ENCODE results near the gene PDE9A.

Gene PDE9A

DNA sequence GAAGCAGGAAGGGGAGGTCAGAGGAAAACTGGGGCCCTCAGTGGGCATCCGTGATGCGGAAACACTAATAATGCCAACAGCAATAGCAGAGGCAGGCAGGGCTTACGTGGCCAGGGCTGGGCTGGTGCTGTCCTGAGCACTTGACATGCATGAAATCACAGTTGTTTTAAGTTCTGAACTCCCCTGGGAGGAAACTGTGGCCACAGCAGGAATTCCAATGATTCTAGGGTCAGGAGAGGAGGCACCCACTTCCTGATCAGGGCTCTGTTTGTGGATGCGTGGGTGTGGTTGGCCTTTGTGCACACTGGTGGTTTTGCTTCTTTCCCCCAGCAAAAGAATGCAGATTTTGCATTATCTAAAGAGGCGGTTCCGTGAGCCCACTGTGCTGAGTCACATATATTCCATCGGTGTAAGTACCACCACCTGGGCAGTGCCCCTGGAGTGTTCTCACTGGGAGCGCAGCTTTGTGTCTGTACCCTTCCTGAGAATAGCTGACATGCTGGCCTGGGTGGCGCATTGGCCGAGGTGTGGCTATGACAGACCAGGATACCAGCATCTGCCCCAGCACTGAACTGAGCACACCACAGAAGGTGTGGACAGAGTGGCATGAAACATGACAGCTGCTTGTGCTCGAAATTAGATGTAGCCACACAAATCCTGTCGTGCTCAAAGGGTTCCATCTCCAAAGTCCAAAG lies 71.0 kb downstream of the PDE9A start:
- Histone ChIP-seq H3K9ac (ENCODE audit: low read depth, low read length) (no peak overlapping the region), H3K4me3 (ENCODE audit: low read depth in 1 of 2, low read length in 2 of 2) (no peak overlapping the region), H4K20me1 (ENCODE audit: insufficient read depth, low read length) (no peaks in the 10 kb centered on the region), H2AFZ (ENCODE audit: low read depth, low read length) (no peak overlapping the region), H3K9me3 (ENCODE audit: insufficient read depth, low read length, severe bottlenecking) (no peaks in the 10 kb centered on the region), H3K36me3 (ENCODE audit: insufficient read depth, low read length) (no peaks in the 10 kb centered on the region), H3K27me3 (ENCODE audit: insufficient read depth, low read length, poor library complexity) (no peaks in the 10 kb centered on the region), H3K27ac (ENCODE audit: low read length) (no peak overlapping the region), H3K79me2 (ENCODE audit: insufficient read depth, low read length) (no peaks in the 10 kb centered on the region), H3K4me2 (ENCODE audit: insufficient read depth, low read length) (no peak overlapping the region), H3K4me1 (ENCODE audit: insufficient read depth, low read length) (no peaks in the 10 kb centered on the region)
- ATAC-seq (ENCODE audit: insufficient read depth, low read depth) (no peak; the same call in 2 of the 3 replicates), DNase-seq (no peak)
- TF ChIP-seq EZH2 (IDR thresholded peaks at IDR 0.05; ENCODE audit: borderline replicate concordance, low read depth, low read length, severe bottlenecking): no peak
- TF ChIP-seq, protein P1, sequence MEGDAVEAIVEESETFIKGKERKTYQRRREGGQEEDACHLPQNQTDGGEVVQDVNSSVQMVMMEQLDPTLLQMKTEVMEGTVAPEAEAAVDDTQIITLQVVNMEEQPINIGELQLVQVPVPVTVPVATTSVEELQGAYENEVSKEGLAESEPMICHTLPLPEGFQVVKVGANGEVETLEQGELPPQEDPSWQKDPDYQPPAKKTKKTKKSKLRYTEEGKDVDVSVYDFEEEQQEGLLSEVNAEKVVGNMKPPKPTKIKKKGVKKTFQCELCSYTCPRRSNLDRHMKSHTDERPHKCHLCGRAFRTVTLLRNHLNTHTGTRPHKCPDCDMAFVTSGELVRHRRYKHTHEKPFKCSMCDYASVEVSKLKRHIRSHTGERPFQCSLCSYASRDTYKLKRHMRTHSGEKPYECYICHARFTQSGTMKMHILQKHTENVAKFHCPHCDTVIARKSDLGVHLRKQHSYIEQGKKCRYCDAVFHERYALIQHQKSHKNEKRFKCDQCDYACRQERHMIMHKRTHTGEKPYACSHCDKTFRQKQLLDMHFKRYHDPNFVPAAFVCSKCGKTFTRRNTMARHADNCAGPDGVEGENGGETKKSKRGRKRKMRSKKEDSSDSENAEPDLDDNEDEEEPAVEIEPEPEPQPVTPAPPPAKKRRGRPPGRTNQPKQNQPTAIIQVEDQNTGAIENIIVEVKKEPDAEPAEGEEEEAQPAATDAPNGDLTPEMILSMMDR (IDR thresholded peaks at IDR 0.05; ENCODE audit: borderline replicate concordance, extremely low read depth, low read length, poor library complexity, severe bottlenecking): no peak

DNA sequence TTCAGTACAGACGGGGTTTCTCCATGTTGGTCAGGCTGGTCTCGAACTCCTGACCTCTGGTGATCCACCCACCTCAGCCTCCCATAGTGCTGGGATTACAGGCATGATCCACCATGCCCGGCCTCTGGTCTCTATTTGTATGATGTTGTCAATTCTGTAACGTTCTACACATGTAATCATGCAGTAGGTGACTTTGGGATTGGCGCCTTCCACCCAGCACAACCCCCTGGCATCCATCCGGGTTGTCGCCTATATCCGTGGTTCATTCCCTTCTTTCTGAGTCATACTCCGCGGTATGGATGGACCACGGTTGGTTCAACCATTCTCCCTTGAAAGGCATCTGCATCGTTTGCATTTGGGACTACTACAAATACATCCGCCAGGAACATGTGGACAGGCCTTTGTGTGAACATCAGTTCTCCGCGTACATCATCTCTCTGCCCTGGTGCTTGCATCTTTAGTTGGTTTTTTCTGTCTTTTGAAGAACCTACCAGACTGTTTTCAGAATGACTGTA lies 72.1 kb downstream of the PDE9A start:
- Histone ChIP-seq H3K4me3 (ENCODE audit: low read depth in 1 of 2, low read length in 2 of 2) (no peak overlapping the region), H2AFZ (ENCODE audit: low read depth, low read length) (no peak overlapping the region), H3K9ac (ENCODE audit: low read depth, low read length) (no peak overlapping the region), H3K27me3 (ENCODE audit: insufficient read depth, low read length, poor library complexity) (no peaks in the 10 kb centered on the region), H3K9me3 (ENCODE audit: insufficient read depth, low read length, severe bottlenecking) (no peaks in the 10 kb centered on the region), H3K36me3 (ENCODE audit: insufficient read depth, low read length) (no peaks in the 10 kb centered on the region), H3K27ac (ENCODE audit: low read length) (no peak overlapping the region), H4K20me1 (ENCODE audit: insufficient read depth, low read length) (no peaks in the 10 kb centered on the region), H3K4me2 (ENCODE audit: insufficient read depth, low read length) (no peak overlapping the region), H3K79me2 (ENCODE audit: insufficient read depth, low read length) (no peaks in the 10 kb centered on the region), H3K4me1 (ENCODE audit: insufficient read depth, low read length) (no peaks in the 10 kb centered on the region)
- TF ChIP-seq EZH2 (IDR thresholded peaks at IDR 0.05; ENCODE audit: borderline replicate concordance, low read depth, low read length, severe bottlenecking): no peak
- TF ChIP-seq, protein P1 (IDR thresholded peaks at IDR 0.05; ENCODE audit: borderline replicate concordance, extremely low read depth, low read length, poor library complexity, severe bottlenecking): no peak
- ATAC-seq (ENCODE audit: insufficient read depth, low read depth) (no peak), DNase-seq (no peak)

DNA sequence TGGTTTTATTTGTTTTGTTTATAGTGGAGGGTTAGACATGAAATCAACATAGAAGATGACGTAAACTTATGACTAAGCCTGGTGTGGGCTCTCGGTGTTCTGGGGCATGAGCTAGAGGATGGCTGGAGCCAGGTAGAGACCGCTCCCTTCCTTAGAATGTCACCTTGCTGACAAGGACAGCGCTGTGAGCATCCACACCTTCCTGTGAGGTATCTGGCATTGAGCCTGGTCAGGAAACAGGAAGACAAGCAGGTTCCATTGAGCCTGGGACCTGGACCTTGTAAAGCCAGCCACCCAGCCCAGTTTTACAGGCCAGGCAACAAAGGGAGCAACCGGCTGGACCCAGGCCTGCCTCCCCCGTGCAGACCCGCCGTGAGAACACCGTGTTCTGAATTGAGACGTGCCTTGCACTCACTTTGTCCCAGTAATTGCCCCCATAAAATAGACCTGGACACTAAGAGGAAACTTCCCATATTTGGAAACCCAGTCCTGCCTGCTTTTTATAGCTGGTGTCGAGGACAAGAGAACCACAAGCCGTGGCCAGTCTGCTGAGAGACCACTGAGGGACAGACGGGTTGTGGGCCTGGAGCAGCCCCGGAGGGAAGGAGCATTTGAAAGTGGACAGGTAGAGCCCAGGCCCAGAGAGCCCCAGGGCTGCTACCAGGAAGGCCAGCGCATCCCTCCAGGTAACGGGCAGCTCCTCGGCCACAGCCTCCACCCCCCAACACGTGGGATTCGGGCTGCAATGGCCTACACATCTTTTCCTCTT lies 78.0 kb downstream of the PDE9A start:
- H3K27me3 ChIP-seq (ENCODE audit: insufficient read depth, low read length, poor library complexity): no peaks in the 10 kb centered on the region
- H3K4me3 ChIP-seq (ENCODE audit: low read depth in 1 of 2, low read length in 2 of 2): no peak overlapping the region
- H3K4me2 ChIP-seq (ENCODE audit: insufficient read depth, low read length): no peak overlapping the region
- ATAC-seq (ENCODE audit: insufficient read depth, low read depth): no peak
- H3K79me2 ChIP-seq (ENCODE audit: insufficient read depth, low read length): no peaks in the 10 kb centered on the region
- H2AFZ ChIP-seq (ENCODE audit: low read depth, low read length): no peak overlapping the region
- H3K9me3 ChIP-seq (ENCODE audit: insufficient read depth, low read length, severe bottlenecking): no peaks in the 10 kb centered on the region
- no peak for DNase-seq
- no peak overlapping the region for H3K9ac ChIP-seq (ENCODE audit: low read depth, low read length)
- no peaks in the 10 kb centered on the region for H4K20me1 ChIP-seq (ENCODE audit: insufficient read depth, low read length)
- no peak for TF ChIP-seq EZH2 (IDR thresholded peaks at IDR 0.05; ENCODE audit: borderline replicate concordance, low read depth, low read length, severe bottlenecking)
- TF ChIP-seq, protein P1 (IDR thresholded peaks at IDR 0.05; ENCODE audit: borderline replicate concordance, extremely low read depth, low read length, poor library complexity, severe bottlenecking): no peak
- H3K4me1 ChIP-seq (ENCODE audit: insufficient read depth, low read length): no peaks in the 10 kb centered on the region
- no peaks in the 10 kb centered on the region for H3K36me3 ChIP-seq (ENCODE audit: insufficient read depth, low read length)
- H3K27ac ChIP-seq (ENCODE audit: low read length): no peak overlapping the region

All from DND-41 (cell line).